Tibial nerve (tissue), 4 donors: ENCODE data around the gene IL10RA. TPM values are rescaled to one million over a fixed set of nuclear protein-coding genes. Genes with fewer than 3 reads are reported as not detected.
"Not testable (repeated sequence)": the region's sequence is repeated elsewhere in the genome, so short reads cannot be mapped to it uniquely, and the experiment has no call there.

Experiments
- DNase-seq, 2 donors: peaks; one replicate each; pipeline ENCODE4 v3.0.0-alpha.2; 2019; ENCODE audit warnings: low spot score in 2 of 2
- H3K27ac ChIP-seq, 4 donors: fragments of 200-600 bp; sonication (generic) in 3 of 4; one replicate each; pipeline ENCODE4 v1.5.1; 2017 to 2019; ENCODE audit warnings: mild to moderate bottlenecking in 1 of 4
- H3K27me3 ChIP-seq, 2 donors: fragments of 200-600 bp; sonication (generic) in 1 of 2; one replicate each; pipeline versions ENCODE4 v1.5.1 to v1.6.0; 2017 to 2019
- H3K36me3 ChIP-seq, 3 donors: fragments of 200-600 bp; sonication (generic); one replicate each; pipeline ENCODE4 v1.5.1; 2018 to 2019
- H3K4me1 ChIP-seq, 4 donors: fragments of 200-600 bp; sonication (generic) in 3 of 4; one replicate each; pipeline ENCODE4 v1.5.1; 2017 to 2019
- H3K4me3 ChIP-seq, 4 donors: fragments of 200-600 bp; sonication (generic) in 3 of 4; one replicate each; pipeline ENCODE4 v1.5.1; 2017 to 2019; ENCODE audit warnings: mild to moderate bottlenecking in 1 of 4, moderate library complexity in 1 of 4
- H3K9me3 ChIP-seq, 4 donors: fragments of 200-600 bp; sonication (generic) in 3 of 4; one replicate each; pipeline ENCODE4 v1.5.1; 2017 to 2019
- EP300 ChIP-seq, 2 donors: sonication (generic); formaldehyde crosslinking; IDR thresholded peaks; one replicate each; pipeline ENCODE4 v1.6.1; 2017; ENCODE audit warnings: antibody characterized with exemption in 2 of 2, mild to moderate bottlenecking in 1 of 2
- POLR2A ChIP-seq, 2 donors: fragments of 450-650 bp; IDR thresholded peaks; one replicate each; pipeline ENCODE4 v1.6.1; 2017; ENCODE audit warnings: antibody characterized with exemption in 2 of 2, mild to moderate bottlenecking in 2 of 2, moderate library complexity in 2 of 2
- WGBS, 2 donors: methylation state at CpG; one replicate each; pipeline ENCODE4 v1.1.5; 2018; 5-methylcytosine and 5-hydroxymethylcytosine counted together
- total RNA-seq, 4 donors: library from RNA; depleted of rRNA; stranded (reverse); fragments of >200 nt; gene quantifications; one replicate each; pipeline ENCODE4 v1.1.0, GENCODE V29; 2016
- TF ChIP-seq, protein P1 (sequence below), 5 experiments: fragments of 200-600 bp in 3 of 5; fragments of 450-650 bp in 2 of 5; sonication (generic) in 3 of 5; IDR thresholded peaks; one replicate each; pipeline ENCODE4 v1.5.1; 2016 to 2019; ENCODE audit warnings: antibody characterized with exemption in 5 of 5, mild to moderate bottlenecking in 3 of 5, moderate library complexity in 2 of 5

The IL10RA gene
- total RNA-seq, 4 donors from 2014 or later, result 16.7 to 42.0 (median 25.9) TPM

DNA sequence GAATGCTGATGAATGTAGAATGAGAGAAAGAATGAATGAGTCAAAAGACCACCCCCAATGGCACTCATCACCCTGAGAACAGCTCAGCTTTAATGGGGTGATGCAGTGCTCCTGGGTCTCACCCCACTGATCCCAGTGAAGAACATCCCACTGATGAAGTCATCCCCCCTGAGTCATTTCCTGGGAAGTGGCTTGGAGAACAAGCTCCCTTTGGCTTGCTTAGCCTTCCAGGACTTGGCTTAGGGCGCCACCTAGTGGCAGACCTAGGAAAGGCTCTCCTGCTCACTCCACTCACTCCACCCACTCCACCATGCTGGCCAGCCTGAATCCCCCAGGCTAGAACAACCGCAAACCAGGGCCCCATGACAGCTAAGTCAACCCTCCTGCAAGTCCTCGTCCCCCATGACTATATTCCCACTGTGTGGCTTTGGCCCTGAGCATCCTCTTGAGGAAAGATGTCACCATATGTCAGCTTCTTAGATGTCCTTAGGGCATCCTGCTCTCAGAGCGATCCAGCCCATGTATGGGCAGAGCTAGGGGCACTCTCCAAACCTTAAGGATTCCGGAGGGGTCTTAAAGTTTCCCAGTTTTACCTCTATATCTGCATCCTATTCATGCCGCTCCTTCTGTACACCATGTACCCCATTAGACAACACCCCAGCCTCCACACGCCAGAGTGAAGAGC lies 39.2 kb upstream of the IL10RA start:
- Histone ChIP-seq H3K27me3 (no peaks in the 10 kb centered on the region), H3K27ac (no peak overlapping the region), H3K9me3 (no peaks in the 10 kb centered on the region), H3K36me3 (no peaks in the 10 kb centered on the region), H3K4me1 (peaks cover 0 to 4% (median 0%) of the 10 kb centered on the region in 4 donors), H3K4me3 (no peak overlapping the region)
- peak; percentile 70 to 88 for DNase-seq
- 44 to 49% methylated on average over 7 of the region's 7 CpGs for WGBS, 2 donors
- TF ChIP-seq EP300 (IDR thresholded peaks at IDR 0.05) (no peak), POLR2A (IDR thresholded peaks at IDR 0.05) (no peak)
- TF ChIP-seq, protein P1, sequence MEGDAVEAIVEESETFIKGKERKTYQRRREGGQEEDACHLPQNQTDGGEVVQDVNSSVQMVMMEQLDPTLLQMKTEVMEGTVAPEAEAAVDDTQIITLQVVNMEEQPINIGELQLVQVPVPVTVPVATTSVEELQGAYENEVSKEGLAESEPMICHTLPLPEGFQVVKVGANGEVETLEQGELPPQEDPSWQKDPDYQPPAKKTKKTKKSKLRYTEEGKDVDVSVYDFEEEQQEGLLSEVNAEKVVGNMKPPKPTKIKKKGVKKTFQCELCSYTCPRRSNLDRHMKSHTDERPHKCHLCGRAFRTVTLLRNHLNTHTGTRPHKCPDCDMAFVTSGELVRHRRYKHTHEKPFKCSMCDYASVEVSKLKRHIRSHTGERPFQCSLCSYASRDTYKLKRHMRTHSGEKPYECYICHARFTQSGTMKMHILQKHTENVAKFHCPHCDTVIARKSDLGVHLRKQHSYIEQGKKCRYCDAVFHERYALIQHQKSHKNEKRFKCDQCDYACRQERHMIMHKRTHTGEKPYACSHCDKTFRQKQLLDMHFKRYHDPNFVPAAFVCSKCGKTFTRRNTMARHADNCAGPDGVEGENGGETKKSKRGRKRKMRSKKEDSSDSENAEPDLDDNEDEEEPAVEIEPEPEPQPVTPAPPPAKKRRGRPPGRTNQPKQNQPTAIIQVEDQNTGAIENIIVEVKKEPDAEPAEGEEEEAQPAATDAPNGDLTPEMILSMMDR (IDR thresholded peaks at IDR 0.05), result peak; percentile 89 to 95 (median 94)

DNA sequence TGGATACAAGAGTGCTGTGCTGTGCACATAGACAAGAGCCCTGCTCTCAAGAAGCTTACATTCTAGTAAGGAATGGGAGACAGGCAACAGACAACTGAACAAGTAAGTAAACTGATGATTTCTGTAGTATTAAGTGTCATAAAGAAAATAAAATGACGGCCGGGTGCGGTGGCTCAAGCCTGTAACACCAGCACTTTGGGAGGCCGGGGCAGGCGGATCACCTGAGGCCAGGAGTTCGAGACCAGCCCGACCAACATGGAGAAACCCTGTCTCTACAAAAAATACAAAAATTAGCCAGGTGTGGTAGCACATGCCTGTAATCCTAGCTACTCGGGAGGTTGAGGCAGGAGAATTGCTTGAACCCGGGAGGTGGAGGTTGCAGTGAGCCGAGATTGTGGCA lies 38.4 kb upstream of the IL10RA start:
- not testable (repeated sequence) for H3K4me1 ChIP-seq, DNase-seq, H3K9me3 ChIP-seq, H3K27me3 ChIP-seq, H3K27ac ChIP-seq, H3K36me3 ChIP-seq, H3K4me3 ChIP-seq
- WGBS, 2 donors, result 82 to 86% methylated on average over 10 of the region's 10 CpGs

DNA sequence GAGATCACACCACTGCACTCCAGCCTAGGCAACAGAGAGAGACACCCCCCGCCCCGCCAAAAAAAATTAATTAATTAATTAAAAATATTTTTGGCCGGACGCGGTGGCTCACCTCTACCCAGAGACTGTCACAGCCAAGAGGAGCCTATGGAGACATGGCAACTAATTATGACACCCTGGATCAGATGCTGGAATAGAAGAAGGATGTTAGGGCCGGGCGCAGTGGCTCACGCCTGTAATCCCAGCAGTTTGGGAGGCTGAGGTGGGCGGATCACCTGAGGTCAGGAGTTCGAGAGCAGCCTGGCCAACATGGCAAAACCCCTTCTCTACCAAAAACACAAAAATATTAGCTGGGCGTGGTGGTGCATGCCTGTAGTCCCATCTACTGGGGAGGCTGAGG lies 37.7 kb upstream of the IL10RA start:
- not testable (repeated sequence) for H3K27ac ChIP-seq, H3K4me3 ChIP-seq, H3K27me3 ChIP-seq, DNase-seq, H3K9me3 ChIP-seq, H3K4me1 ChIP-seq, H3K36me3 ChIP-seq
- WGBS, 2 donors, result 84 to 85% methylated on average over 11 of the region's 11 CpGs

DNA sequence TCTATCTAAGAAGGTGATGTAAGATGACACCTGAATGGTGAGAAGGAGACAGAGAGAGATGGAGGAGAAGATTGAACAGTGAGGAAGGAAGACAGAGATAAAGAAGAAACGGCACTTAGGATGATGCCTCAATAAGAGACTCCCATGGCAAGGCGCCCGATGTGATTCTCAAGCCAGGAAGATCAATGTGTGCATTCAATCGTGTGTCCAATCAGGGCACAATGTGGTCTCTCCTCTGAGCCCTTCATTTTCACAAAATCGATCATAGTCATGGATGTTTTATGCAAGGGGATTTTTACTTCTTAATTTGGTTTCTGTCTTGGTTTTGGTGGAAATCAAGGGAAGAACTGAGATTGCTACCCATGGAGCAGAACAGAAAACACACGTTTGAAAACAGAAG lies 37.1 kb upstream of the IL10RA start:
- WGBS, 2 donors, result 68 to 74% methylated on average over 6 of the region's 6 CpGs
- TF ChIP-seq EP300 (IDR thresholded peaks at IDR 0.05), result no peak
- no peak for TF ChIP-seq POLR2A (IDR thresholded peaks at IDR 0.05)
- TF ChIP-seq, protein P1 (IDR thresholded peaks at IDR 0.05), result no peak
- Histone ChIP-seq H3K4me3 (no peak overlapping the region), H3K27me3 (no peaks in the 10 kb centered on the region), H3K36me3 (no peaks in the 10 kb centered on the region), H3K9me3 (no peaks in the 10 kb centered on the region), H3K4me1 (peaks cover 0 to 4% (median 0%) of the 10 kb centered on the region in 4 donors), H3K27ac (no peak overlapping the region)
- no peak for DNase-seq

DNA sequence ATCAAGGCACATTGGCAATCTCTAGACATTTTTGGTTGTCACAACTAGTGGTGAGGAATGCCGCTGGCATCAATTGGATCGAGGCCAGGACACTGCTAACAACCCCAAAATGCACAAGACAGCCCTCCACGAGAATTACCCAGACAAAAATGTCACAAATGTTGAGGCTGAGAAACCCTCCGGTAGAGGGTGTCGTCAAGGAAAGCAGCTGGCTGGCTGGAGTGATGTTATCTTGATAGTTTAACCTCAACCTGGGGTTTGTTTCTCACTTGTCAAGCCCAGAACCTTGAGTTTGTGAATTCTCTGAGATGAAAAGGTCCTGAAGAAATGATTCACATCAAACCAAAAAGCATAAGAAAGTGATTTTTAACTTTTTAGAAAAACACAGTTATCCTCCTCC lies 35.9 kb upstream of the IL10RA start:
- Histone ChIP-seq H3K4me1 (peaks cover 0 to 4% (median 0%) of the 10 kb centered on the region in 4 donors), H3K9me3 (no peaks in the 10 kb centered on the region), H3K4me3 (no peak overlapping the region), H3K27ac (peak overlapping the region in 1 of 4 donors; percentile 26), H3K27me3 (no peaks in the 10 kb centered on the region), H3K36me3 (no peaks in the 10 kb centered on the region)
- no peak for DNase-seq
- WGBS, 2 donors, result 11 to 13% methylated on average over 5 of the region's 5 CpGs
- TF ChIP-seq EP300 (IDR thresholded peaks at IDR 0.05) (no peak), POLR2A (IDR thresholded peaks at IDR 0.05) (no peak)
- TF ChIP-seq, protein P1 (IDR thresholded peaks at IDR 0.05), result peak in 2 of 5 experiments; percentile 14 to 18

DNA sequence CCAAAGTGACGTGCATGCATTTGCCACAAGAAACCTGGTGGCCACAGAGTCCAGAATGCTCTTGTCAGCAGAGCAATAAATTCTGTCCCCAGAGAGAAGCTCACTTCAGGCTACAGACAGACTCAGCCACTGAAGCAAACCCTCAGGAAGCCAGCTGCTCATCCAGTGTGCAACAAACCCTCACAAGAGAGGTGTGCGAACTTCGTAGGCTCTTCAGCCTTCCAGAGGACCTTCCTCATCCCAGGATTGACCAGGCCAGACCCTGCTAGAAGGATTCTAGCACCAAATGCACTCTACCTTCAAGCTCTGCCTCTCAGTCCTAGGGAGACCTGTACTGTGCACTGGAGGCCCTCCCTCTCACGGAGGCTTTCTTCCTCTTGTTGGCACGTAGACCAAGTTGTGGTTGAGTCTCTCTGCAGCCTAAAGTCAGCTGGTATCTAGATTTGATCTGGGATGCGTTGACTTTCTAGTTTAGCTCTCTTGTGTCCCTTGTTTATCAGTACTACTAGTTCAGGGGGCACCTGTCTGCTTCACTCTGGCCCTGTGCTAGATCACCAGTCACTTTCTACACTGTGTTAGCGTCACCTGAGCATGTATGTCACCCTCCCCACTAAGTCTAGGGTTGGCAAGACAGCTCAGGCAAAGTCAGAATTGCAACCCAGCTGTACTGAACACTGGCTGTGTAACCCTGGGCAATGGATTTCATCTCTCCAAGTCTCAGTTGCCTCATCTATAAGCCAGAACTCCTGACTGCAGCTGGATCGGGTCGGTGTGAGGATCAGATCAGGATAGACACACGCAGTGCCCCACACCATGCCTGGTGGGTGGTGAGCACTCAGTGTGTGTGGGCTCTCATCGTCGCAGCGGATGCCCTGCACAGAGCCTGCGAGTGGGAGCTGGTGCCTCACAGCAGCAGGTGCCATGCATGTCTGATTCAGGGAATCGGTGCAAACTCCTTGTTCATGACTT lies 34.9 kb upstream of the IL10RA start:
- Histone ChIP-seq H3K4me3 (no peak overlapping the region), H3K36me3 (no peaks in the 10 kb centered on the region), H3K9me3 (no peaks in the 10 kb centered on the region), H3K27me3 (no peaks in the 10 kb centered on the region), H3K4me1 (peaks cover 0 to 4% (median 0%) of the 10 kb centered on the region in 4 donors), H3K27ac (peak overlapping the region in 1 of 4 donors; percentile 26)
- no peak for DNase-seq
- TF ChIP-seq POLR2A (IDR thresholded peaks at IDR 0.05), result no peak
- TF ChIP-seq, protein P1 (IDR thresholded peaks at IDR 0.05), result no peak
- TF ChIP-seq EP300 (IDR thresholded peaks at IDR 0.05), result no peak
- WGBS, 2 donors, result 80 to 84% methylated on average over 13 of the region's 15 CpGs
